HCEC 1CT (cell line): Measurements from ENCODE around the gene NFIA.

ENCODE experiments used
- DNase-seq: peaks from one replicate; pipeline ENCODE4 v3.0.0-alpha.2; 2017

NFIA gene

DNA sequence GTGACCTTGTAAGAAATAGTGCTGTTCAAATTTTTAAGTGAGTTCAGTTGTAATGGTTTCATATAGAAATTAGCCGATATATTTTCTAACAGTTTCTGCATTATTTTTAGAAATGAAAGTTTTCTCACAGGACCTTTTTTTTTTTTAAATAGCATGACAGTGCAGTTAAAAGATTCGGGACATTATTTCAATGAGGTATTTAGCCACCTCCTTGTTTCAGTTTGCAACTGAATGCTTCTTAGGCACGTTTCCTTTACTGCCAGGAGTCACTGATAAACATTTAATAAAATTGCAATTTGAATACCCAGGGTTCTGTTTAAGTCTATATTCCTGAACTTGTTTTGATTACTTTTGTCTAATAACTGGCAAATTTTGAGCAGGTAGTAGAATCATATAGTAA lies 337.9 kb downstream of the NFIA start:
- no peak for DNase-seq

DNA sequence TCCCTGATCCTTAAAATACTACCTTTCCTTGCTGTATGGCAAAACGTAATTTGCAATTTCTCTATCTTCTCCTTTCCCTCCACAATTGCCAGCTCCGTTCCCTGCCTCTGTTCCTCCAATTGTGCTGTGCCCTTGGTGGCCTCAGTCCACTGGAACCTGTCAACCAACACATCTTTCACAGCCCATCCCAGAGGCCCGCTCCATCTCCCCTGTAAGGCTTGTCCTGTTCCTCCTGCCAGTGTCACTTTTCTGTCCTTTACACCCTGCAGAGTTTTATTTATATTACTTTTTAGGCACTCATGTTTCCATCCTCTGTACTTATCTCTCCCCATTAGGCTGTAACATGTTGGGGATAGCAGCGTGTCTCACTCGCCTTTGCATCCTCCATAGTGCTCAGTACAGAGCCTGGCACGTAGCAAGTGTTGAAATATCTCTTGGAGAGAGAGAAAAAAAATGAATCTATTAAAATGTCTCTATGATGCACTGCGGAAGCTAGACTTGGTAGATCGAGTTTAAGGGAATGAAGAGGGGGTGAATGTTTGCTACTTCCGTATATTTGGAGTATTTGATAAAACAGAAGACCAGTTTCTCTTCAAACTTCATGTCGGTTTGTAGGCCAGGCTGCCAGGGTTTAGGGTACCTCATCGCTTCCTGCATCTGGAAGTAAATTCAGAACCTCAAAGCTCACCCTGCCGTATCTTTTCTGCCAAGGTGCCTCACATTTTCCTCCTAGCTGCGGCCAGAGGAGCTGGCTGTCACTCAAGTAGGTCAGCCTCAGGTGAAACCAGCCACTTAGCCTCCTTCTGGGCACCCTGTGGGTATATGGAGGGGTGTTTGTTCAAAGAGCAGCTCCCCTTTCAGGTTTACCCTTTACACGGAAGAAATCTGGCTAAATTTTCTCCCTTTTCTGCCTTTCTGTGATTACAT lies 338.8 kb downstream of the NFIA start:
- DNase-seq, result no peak

DNA sequence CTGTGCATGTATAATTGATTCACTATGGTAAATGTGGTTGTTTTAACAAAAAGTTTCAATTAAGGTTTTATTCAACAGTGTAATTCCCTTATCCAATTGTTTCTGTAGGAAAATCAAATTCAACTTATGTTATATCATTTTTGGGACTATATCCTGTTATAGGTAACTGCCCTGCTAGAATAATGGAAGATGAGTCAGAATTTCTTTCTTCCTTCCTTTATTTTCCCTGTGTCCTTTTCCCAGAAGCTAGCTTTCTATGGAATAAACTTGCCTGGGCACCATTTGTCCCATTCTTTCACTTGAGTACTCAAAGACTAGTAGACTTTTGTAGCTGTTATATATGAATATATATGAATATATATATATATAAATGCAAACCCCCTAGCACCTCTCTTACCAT lies 341.3 kb downstream of the NFIA start:
- no peak for DNase-seq

DNA sequence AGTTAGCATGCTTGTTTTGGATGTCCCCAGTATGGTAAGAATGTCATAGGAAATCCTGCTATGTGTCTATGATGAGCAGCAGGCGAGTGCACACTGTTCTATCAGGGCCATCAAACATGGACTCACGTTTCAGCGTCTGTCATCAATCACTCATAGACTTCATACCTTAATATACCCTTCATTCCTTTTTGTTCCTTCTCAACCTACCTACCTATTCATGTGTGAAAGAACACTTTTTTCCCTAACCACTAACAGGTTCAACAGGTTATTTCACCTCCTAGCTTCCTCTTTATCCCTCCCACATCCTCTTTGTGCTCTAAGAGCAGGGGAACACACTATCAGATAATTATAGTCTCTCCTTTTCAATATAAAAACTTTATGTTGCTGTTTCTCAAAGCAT lies 342.0 kb downstream of the NFIA start:
- no peak for DNase-seq

DNA sequence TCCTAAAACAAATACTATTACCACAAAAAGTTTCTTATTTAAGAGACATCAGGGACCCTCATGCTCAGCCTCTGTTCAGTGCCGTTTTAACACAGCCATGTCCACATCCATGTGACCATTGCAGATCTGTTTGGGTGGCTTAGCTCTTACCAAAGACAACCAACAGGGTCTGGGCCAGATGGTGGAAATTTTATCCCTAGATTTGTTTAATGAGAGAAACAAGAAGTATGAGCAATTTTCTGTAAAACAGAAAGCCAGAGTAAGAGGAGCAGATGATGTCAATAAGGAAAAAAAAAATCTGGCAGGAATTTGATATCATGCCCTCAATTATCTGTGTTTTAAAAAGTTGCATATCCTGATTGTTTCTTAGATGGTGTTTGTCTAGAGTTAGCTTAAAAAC lies 342.7 kb downstream of the NFIA start:
- DNase-seq, result no peak

DNA sequence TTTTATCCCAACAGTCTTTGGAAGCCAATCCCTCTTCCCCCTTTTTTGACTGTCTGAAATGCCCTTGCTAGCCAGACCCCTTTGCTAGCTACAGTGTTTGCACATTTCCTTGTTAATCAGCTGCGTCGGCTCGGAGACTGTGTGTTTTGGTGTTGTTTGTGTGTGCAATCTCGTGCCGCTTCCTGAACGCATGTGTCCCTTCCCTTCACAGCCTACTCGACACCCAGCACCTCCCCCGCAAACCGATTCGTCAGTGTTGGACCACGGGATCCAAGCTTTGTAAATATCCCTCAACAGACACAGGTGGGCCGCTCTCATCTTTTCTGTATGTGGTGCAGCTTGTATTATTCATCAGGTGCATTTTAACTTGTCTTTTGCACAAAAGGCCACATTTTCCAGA lies 343.9 kb downstream of the NFIA start:
- DNase-seq, result no peak

DNA sequence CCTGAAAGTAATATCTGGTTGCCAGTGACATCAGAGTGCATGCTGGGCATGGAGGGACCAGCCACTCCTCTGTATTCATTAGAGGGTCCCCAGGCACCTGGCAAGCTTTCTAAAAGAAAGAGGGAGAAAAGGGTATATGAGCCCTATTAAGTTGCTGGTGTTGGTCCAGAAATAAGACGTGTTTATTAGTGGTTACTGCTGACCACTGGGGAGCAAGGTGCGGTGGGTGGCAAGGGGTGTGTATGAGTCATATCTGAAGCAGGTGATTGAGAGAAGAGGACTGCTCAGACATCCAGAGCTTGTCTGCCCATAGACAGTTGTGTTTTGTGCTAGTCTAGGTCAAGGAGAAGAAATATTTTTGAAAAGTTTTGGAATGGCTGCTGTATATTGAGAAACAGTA lies 344.5 kb downstream of the NFIA start:
- DNase-seq, result no peak

DNA sequence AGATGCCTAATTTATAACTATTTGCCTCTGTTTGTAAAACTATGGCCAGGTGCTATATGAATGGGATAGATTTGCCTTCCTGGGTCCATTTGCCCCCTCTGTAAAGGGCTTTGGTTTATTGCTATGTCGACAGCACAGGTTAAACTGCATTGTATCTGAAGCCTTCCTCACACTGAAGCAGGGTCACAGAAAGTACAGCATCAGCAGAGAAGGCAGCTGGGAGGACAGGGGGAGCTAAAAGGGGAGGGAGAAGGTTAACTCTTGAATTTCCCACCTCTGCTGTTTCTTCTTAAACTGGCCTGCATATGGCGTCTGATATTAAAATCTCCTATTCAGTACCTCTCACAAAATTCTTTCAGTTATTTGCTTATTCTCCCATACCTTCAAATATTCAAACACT lies 345.1 kb downstream of the NFIA start:
- no peak for DNase-seq

DNA sequence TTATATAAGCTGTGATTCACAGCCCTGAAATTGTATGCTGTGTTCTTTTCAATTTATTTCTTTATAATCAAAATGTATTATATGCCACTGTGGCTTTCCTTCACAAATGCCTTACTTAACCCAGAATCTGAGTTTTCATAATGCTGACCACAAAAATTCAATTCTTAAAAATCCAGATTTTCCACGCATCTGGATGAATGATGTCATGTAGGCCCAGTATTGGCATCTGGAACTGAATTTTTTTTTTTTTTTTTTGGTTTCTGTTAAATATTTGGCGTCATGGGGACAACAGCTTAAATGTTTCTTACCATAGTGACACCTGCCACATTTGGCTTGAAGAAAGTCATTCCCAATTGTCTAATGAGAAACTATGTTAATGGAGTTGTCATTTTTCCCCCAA lies 345.8 kb downstream of the NFIA start:
- no peak for DNase-seq

DNA sequence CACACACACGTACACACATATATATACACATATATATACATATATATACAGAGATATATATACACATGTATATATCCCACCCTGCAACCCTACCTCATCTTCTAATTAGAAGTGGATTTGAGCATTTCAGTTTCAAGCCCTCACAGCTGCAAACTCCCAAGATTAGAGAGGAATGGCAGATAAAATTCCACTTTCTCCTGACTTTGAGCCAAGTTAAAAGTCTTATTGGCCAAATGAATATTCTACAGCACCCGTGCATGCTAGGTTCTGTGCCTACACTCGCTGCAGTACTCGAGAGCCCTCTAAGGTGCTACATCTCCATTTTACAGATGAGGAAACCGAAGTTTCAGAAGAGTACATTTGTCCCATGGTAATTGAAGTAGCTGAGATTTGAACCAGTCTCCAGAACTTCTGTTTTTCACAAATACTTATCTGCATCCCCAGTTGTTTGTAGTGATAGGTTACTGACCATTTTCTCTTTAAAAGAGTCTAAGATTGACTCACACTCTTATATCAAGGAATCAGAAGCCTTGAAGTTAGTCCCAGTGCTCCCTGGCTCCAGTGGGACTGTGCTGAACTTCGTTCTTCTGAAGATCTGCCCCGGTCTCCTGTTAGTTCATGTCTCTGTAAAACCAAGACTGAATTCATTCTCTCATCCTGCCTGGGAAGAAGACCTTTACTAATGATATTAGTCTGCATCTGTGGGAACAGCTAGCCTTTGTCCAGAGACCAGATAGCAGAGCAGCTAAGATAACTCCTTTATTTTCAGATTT lies 350.4 kb downstream of the NFIA start:
- DNase-seq, result no peak

DNA sequence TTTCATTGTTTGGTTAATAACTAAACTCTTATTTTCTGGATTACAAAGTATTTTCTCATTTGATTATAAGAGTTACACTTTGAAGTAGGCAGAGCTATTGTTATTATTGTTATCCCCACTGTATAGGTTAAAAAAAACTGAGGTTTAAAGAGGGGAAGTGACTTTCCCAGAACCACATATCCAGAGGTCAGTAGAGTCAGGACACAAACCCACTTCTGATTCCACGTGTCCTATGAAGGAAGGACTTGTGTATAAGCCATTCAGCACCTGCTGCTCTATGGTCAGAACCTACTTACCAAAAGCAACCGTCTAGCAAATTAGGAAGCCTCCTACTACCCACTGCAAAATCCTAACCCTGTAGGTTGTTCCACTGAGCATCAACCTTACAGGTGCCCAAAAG lies 351.3 kb downstream of the NFIA start:
- DNase-seq, result no peak

DNA sequence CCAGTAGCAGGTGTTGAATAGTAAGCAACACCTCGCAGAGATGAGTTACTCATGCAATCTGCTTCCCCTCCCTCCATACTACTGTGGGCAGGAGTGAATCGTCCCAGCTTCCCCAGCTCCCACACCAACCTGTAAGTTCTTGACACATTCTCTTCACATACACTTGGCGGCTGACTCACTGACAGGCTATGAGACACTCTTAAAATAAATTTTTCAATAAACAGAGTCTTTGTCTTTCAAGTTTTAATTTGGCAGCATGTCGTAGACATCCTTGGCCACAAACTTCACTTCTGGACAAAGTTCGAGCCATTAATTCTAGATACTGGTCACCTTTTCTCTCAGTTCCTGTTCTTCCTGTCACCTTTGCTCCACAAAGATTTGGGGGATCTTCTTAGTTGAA lies 351.9 kb downstream of the NFIA start:
- DNase-seq, result no peak

DNA sequence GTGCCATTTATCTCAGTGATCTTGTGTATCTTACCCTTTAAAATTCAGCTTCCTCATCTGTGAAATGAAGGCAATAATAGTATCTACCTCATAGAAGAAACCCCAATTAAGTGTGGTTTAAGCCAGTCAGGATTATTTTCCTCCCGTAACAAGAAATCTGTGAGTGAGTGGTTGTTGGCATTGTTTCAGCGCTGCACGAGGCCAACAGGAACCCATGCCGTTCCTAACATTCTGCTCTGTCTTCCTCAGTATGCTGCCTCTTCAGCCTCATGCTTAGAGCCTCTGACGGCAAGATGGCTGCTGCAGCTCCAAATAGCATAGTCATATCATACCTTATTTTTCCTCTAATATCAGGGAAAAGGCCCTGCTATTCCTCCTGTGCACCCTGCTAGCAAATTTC lies 352.9 kb downstream of the NFIA start:
- no peak for DNase-seq

DNA sequence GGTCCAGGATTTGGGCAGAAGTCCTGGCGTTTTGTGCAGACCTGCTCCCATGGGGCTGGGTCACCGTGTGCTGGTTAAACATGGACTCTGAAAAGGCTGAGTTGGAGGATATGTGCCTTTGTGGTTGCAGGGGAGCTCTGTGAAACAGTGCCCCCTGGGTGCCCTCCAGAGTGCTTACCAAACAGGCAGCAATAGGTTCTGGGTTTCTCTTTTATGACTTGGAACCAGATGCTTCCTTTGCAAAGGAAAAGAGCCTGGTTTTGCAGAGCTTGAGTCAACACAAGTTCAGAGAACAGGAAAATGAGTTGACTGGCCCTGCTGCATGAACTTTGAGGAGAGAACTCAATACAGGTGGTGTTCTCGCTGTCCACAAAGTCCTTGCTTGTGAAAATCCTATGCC lies 353.7 kb downstream of the NFIA start:
- no peak for DNase-seq

DNA sequence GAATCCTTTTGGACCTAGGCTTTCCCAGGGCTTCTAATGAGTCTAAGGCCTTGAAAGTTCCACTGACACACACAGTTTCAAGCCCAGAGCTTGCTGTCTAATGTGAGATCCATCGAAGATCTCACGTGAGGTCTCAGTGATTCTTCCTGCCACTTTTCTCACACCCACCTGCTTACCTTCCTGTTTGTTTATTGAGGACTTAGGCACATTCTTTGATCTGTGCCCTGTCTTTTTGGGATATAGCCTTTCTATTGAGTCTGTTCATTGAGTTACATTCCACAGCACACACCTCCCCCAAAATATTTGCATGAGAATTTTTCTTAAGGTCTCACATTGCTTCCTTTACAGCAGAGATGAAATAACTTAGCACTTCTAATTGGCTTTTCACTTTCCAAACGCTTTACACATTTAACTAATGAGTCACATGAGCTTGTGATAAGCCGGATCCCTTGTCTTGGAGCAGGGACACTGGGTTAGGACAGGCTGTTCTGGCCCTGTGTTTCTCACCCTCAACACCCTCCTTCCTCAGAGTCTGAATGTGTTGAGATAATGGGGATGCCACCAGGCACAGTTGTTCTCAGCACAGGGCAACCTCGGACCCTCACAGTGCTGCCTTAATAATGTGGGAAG lies 354.2 kb downstream of the NFIA start:
- DNase-seq, result no peak

DNA sequence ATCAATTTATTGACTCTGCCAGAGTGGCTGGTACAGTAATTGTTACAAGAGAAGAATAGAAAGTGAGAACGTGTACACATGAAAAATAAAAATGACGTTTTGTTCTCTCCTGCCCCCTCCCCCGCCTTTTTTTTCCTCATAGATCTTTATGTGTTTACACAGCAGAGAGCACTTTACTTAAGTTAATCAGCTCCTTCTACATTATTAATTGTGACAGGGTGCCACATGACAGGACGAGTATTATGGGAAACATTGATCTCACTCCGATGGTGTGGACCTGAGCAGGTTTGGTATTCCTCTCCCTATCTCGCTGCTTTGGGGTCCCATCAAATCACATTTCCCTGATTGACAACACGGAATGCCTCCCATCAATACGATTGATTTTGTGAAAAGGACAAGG lies 356.9 kb downstream of the NFIA start:
- no peak for DNase-seq

DNA sequence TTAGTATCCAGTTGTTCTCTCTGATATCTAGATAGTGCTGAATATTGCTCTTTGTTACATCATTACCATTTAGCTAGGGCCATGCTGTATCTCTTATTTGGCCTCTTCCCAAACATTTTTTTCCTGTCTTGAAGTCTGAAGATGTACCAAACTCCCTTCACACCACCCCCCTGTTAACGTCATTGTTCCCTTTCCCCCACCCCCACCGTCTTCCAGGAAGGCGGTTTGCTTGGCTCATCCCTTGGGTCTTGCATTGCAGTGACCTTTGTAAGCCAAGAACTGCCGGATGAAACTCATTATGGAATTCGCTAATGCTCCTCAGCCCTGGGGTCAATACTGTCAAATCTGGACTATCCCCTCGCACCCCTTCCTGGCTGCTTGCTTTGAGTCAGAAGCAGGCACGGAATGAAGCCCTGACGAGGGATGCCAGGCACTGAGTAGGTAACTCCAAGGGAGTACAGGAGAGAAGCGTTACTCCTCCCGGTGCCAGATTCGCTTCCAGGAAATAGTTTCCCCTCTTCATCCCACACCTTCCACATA lies 359.4 kb downstream of the NFIA start:
- no peak for DNase-seq

DNA sequence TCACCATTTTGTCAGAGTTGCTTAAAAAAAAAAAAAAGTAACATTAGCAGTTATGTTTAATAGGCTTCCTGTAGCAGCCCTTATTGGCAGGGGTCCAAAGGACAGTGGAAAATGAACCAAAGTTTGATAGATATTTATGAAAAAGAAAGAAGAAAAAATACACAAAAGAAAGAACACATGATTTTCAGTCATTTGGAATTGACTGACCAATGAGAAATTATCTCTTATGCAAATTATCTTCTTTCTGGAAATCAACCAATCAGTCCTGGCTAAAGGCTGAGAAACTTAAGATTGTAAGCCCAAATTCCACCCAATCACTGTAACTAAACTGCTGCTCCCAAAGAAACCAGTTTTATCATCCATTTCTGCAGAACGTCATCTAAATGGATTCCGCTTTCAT lies 360.2 kb downstream of the NFIA start:
- DNase-seq, result no peak

DNA sequence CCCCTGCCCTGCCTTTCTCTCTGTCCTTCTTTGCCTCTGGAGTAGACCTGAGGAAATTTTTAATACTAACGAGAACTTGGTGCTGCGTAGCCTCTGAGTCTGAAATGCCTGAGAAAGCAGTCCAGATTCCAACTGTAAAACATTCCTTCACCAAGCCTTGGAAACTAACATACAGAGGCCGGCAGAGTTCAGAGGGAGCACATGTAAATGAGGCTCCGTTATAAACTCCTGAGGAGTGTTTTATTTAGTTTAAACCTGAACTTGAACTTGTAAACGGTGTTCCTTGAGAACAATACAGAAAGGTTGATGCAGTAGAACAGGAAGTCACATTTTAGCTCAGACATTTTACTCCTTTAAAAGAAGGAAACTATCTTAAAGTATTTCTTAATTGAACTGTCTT lies 361.9 kb downstream of the NFIA start:
- no peak for DNase-seq

DNA sequence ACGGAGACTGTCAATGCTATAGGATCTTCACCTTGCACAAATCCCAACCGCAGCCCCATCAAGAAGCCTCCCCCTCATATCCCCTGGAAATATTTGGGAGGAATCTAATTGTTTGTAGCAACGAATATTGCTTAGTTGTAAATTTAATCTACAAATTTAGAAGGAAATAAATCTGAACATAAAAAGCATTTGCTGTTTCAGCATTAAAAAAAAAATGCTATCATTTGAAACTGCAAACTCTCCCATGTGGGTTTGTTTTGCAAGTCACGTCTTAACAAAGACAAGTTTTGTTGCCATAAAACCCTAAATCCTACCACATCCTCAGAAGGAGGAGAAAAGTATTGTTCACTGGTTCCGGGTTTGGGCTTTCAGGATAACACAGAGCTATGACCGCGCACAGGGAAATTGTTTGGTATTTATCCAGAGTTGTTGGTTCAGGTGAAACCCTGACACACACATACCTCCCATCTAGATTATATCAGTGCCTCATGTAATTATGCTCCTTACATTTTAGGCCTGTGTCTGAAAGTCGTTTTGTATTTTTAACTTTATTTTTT lies 363.0 kb downstream of the NFIA start:
- DNase-seq, result no peak

DNA sequence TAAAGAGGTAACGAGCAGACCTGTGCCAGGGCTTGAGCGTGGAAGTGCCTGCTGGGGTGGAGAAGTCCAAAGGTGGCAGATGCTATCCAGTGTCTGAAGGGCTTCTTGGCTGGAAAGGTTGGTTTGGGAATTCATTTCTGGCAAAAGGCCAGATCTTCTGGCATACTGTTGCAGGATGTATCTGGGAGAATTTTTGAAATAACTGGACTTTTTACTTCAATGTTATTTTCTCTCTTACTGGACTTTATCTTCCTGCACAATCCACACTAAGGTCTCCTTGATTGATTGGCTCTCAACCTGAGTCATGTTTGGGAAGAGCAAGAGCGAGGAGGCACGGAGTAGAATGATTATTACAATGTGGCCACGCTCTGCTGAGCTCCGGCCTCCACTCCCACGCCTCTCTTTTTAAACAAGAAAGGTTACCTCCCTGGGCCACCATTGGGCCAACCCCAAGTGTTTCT lies 364.2 kb downstream of the NFIA start:
- no peak for DNase-seq

DNA sequence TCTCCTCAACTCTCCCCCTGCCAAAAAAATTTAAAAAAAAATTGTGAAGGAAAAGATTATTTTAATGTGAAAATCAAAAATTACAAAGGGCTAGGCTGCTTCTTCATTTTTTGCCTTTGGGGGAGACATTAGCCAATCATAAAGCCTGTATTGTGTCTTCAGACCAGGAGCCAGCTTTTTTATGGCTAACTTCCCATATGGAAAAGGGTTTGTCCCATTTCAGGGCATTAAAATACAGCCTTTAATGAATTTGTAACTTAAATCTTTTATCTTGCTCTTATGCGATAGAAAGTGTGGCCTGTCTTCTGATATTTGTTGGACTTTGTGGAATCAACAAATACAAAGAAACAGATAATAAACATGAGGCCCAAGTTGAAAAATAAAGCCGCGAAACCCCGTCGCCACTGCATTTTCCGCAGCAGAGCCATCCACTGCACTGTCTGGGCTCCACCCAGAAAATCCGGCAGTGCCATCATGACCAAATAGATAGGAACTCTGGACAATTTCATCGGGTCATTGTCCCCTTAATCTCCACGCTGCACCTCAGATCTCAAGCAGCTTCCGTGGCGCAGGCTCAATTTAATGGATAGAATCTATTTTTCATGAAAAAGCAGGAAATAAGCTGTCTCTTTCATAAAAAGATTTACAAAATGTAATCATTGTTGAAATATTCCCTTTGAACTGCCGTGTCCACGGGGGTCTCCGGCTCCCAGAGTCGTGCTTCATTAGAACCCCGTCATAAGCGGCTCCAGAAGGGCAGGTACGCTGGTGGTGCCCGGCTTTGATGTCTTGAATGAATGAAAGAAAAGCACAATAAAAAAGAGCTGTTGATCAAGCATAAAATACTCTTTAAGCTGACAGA lies 365.0 kb downstream of the NFIA start:
- DNase-seq, result no peak
